ENCODE results near the gene PCBD1.

GRCh38 chr10:70905071-70906021, 17.0 kb upstream of the PCBD1 start:
- TF ChIP-seq CTCF (IDR thresholded peaks at IDR 0.05; ENCODE audit: insufficient read depth, low read depth, low read length): no peak
- no peak for TF ChIP-seq EZH2 (IDR thresholded peaks at IDR 0.05; ENCODE audit: insufficient read depth, low read length)
